Smooth muscle cell of the brain vasculature (primary cell): ENCODE data around the gene PTP4A2.
"Not testable (repeated sequence)": the region's sequence is repeated elsewhere in the genome, so short reads cannot be mapped to it uniquely, and the experiment has no call there.

Experiments
- DNase-seq: peaks from one replicate; pipeline ENCODE4 v3.0.0-alpha.2; 2012; ENCODE audit warnings: low read depth, low spot score

PTP4A2 gene

GRCh38 chr1:31924839-31925238 lies 13.3 kb downstream of the PTP4A2 start:
- DNase-seq: no peak

DNA sequence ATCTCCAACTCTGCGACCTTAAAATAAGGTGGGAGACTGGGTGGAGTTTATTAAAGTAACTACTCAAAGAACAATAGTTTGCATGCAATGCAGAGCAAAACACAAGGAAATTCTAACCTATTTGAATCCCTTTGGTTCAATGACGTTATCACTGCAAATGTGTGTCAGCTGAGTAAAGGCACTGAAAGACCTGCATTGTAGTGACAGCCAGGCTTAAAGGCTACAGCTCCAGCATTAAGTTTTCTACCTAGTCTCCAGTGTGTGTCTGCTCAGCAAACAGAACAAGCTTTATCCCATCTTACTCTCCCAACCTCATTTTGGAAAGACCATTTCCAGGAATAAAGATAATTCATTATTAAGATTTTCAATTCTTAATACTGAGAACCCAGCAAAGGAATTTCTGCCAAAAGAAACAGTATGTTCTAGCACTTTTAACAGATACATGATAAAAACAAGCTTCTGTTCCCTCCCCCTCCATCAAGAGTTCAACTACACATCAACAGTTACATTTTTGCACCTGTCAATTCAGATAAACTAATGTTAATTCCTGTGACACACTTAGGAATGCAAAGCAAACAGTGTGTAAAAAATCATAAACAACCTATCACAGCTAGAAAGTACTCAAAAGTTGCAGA lies 14.2 kb downstream of the PTP4A2 start:
- no peak for DNase-seq

- DNase-seq: no peak
These were observed 17.2 kb downstream of the PTP4A2 start for GRCh38 chr1:31920956-31921355.

- DNase-seq: no peak
These were observed 18.6 kb downstream of the PTP4A2 start for GRCh38 chr1:31919591-31919990.

DNA sequence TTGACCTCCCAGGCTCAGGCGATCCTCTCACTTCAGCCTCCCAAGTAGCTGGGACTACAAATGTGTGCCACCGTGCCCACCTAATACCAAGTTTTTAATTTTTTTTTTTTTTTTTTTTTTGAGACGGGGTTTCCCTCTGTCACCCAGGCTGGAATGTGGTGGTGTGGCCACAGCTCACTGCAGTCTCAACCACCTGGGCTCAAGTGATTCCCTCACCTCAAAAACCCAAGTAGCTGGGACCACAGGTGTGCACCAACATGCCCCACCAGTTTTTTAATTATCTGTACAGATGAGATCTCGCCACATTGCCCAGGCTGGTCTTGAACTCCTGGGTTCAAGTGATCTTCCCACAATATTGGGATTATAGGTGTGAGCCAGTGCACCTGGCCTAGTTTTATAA lies 22.7 kb downstream of the PTP4A2 start:
- DNase-seq: no peak

DNA sequence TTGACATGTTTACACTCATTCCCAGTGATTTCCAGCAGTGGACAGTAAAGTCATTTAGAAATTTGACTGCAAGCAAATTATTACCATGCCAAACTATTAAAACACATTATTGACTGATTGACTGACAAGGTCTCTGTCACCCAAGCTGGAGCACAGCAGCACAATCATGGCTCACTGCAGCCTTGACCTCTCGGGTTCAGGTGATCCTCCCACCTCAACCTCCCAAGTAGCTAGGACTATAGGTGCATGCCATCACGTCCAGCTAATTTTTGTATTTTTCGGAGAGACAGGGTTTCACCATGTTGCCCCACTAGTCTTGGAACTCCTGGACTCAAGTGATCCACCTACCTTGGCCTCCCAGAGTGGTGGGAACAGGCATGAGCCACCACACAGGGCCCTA lies 24.2 kb downstream of the PTP4A2 start:
- no peak for DNase-seq

GRCh38 chr1:31912839-31913239 lies 25.3 kb downstream of the PTP4A2 start:
- no peak for DNase-seq

DNA sequence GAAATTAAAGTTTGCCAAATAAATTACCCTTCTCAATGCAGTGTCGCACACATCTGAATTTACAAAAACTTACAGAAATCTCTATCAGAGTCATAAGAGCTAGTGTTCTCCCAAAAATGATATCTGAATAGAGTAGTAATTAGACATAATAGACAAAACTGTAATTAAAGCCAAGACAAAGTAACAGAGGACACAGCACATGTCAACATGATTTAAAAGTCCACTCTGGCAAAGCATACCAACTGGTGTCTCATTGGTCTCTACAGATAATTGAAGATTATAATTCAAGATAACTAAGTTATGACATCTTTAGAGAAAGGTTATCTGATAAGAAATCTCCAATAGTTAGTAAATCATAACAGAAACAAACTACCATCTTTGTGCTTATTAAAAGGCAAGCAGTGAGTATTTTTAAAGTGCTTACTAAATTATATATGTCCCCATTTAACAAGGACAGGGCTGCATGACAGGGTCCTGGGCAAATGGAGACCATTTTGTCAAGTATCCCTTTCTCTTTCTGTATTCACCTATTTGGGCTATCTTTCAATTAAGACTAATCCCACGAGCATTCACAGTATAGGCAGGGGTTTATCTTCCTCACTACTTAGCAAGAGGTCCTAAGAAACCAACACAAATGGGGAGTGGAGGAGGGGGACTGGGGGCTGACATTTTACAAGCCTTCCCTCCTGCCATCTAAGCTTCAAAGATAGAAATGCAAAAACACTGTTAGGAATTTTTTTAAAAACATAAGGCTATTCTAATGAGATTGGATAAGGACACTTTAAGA lies 26.0 kb downstream of the PTP4A2 start:
- no peak for DNase-seq

- DNase-seq: no peak
These were observed 27.2 kb downstream of the PTP4A2 start for GRCh38 chr1:31910933-31911332.

DNA sequence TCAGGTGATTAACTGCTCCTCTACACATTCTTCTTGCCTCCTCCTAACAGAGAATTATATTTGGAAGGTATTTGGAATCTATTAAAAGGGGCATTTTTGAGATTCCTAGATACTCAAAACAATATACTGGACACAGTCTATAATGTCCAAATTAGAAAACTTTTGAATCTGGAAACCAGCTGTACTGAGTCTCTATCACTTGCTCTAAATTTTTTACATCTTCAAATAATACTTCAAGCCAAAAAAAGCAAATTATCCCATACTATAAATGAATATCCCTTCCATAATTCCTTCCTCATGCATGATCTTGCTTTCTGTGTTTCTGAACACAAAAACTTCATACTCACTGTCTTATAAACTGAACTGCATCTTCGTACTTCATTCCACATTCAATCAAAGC lies 28.5 kb downstream of the PTP4A2 start:
- DNase-seq: no peak

DNA sequence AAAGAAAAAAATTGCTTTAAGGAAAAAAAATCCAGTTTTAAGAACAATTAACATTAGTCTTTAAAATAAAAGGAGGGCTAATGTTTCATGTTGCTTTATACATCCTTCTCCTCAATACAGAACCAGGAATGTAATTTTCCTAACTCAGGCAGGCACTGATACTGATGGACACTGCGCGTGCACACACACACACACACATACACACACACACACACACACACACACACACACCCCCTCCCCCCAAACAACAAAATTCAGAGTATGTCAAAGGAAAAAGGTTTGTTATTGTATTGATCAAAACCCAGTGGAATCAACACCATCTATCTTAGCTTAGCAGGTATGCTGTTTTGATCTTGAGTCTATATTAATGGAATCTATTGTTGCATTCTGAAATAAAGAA lies 31.6 kb downstream of the PTP4A2 start:
- DNase-seq: no peak

GRCh38 chr1:31905681-31906080 lies 32.5 kb downstream of the PTP4A2 start:
- no peak for DNase-seq

DNA sequence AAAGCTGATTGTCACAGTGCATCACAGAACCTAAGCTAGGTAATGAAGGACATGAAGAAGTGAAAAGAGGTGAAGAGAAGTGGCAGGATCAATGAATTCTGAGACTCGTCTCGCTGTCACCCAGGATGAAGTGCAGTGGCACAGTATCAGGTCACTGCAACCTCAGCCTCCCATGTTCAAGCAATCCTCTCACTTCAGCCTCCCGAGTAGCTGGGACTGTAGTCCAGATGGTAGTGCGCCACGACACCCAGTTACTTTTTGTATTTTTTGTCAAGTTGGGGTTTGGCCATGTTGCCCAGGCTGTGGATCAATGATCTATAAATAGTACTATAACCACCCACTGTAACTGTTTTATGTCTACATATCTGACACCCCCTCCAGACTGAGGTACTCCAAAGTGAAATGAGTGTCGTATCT lies 33.1 kb downstream of the PTP4A2 start:
- no peak for DNase-seq

DNA sequence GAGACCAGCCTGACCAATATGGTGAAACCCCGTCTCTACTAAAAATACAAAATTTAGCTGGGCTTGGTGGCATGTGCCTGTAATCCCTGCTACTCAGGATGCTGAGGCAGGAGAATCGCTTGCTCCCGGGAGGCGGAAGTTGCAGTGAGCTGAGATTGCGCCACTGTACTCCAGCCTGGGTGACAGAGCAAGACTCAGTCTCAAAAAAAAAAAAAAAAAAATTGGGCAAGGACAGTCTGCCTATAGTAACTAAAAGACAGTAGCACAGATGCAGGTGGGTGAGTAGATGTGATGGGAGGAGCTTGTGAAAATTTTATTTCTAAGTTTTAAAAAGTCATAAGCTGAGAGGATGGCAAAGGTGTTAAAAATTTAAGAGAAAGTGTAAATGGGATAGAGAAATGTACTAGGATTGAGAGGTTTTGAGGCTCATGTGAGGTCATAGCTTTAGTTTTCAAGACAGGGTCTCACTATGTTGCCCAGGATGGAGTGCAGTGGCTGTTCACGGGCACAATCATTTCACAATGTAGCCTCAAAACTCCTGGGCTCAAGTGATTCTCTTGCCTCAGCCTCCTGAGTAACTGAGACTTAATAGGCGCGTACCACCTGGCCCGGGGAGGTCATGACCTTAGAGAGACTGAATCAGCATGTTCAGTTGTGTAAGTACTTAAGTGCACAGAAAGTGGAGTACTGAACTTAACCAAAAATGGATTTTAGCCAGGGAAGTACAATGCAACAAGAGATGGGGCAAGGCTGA lies 33.7 kb downstream of the PTP4A2 start:
- DNase-seq: no peak

DNA sequence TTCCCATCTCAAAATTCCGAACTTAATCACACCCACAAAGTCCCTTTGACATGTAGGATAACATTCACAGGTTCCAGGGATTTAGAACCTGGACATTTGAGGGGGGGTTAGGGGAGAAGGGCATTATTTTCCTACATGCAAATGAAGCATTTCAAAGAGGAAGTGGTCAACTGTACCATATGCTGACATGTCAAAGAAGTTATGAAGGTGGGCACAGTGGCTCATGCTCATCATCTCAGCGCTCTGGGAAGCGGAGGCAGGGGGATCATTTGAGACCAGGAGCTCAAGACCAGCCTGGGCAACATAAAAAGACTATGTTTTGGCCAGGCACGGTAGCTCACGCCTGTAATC lies 35.7 kb downstream of the PTP4A2 start:
- no peak for DNase-seq

DNA sequence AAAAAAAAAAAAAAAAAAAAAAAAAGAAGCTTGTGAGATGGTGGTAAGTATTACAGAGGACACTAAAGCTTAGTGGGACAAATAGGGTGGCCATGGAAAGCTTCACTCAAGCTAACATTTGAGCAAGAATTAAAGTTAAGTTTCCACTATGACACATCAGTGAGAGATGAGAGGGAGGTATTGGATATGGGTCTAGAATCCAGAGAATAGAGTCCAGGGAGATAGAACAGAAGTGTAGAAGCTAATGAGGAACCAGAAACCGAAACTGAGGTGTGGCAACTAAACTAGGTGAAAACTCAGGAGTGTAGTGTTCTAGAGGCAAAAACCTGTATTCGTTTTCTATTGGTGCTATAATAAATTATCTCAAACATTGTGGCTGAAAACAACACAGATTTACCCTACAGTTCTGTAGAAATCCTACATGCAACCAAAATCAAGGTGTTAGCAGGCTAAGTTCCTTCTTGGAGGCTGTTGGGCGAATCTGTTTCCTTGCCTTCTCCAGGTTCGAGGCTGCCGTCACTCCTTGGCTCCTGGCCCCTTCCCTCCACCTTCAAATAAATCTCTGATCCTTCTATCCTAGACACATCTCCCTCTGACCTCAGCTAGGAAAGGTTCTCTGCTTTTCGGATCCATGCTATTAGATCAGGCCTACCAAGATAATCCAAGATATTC lies 36.2 kb downstream of the PTP4A2 start:
- no peak for DNase-seq

DNA sequence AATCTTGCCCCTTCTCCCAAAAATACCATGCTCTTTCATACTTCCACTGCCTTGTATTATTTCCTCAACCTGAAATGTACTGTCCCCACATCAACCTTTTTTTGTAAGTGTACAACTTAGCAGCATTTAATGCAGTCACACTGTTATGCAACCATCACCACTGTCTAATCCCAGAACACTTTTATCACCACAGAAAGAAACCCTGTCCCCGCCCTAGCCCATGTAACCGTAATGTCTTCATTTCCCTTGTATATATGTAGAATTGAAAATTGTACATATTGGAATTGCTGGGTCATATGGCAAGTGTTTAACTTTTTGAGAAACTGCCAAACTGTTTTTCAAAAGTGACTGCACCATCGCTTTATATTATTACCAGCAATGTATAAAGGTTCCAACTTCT lies 37.4 kb downstream of the PTP4A2 start:
- no peak for DNase-seq

DNA sequence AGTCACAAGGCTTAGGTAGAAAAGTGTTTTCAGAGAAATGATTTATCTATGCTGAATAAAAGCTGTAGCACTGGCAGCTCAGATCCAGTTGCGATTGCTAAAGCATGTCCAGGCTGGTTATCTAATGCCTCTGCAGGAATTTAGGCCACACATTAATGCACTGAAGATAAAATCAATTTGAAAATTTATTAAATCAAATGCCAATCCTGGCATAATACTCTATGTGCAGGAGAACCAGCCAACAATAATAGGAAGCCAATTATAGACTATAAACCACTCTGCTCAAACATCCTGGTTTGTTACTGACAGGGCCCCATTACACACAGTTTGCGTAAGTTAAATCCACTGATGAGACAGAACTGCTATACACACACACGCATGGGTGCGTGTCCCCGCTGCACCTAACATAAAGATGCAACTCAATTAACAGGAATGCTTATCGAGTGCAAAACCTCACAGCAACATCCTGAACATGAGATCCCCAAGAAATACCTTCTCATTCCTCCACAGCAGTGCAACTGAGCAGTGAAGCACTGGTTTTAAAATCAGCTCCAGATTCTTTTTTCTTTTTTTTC lies 40.6 kb downstream of the PTP4A2 start:
- no peak for DNase-seq

DNA sequence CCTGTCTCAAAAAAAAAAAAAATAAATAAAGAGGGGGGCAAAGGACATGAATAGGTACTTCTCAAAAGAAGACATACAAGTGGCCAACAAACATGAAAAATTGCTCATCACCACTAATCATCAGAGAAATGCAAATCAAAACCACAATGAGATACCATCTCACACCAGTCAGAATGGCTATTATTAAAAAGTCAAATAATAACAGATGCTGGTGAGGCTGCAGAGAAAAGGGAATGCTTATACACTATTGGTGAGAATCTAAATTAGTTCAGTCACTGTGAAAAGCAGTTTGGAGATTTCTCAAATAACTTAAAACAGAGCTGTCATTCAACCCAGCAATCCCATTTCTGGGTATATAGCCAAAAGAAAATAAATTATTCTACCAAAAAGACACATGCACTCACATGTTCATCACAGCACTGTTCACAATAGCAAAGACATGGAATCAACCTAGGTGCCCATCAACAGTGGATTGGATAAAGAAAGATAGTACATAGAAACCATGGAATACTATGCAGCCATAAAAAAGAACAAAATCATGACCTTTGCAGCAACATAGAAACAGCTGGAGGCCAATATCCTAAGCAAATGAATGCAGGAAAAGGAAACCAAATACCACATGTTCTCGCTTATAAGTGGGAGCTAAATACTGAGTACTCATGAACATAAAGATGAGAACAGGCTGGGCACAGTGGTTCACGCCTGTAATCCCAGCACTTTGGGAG lies 42.5 kb downstream of the PTP4A2 start:
- not testable (repeated sequence) for DNase-seq

GRCh38 chr1:31891280-31891679 lies 46.9 kb downstream of the PTP4A2 start:
- DNase-seq: no peak

GRCh38 chr1:31888291-31888690 lies 49.9 kb downstream of the PTP4A2 start:
- DNase-seq: no peak
